Esophagus muscularis mucosa (tissue), 4 donors: ENCODE data around the gene CTNNA3.

Experiments
- CTCF ChIP-seq, 3 experiments: fragments of 200-600 bp in 2 of 3; fragments of 450-650 bp in 1 of 3; sonication (generic) in 2 of 3; IDR thresholded peaks; one replicate each; pipeline ENCODE4 v1.5.1; 2017 to 2019; ENCODE audit warnings: antibody characterized with exemption in 3 of 3, mild to moderate bottlenecking in 2 of 3, moderate library complexity in 1 of 3
- EP300 ChIP-seq: sonication (generic); formaldehyde crosslinking; IDR thresholded peaks from one replicate; pipeline ENCODE4 v1.6.1; 2017; ENCODE audit warnings: antibody characterized with exemption
- POLR2A ChIP-seq: fragments of 450-650 bp; IDR thresholded peaks from one replicate; pipeline ENCODE4 v1.6.1; 2017; ENCODE audit warnings: antibody characterized with exemption, moderate library complexity, mild to moderate bottlenecking, low read depth
- POLR2AphosphoS5 ChIP-seq, 2 donors: sonication (generic); formaldehyde crosslinking; IDR thresholded peaks; one replicate each; pipeline ENCODE4 v1.6.1; 2017; ENCODE audit warnings: antibody characterized with exemption in 2 of 2

DNA sequence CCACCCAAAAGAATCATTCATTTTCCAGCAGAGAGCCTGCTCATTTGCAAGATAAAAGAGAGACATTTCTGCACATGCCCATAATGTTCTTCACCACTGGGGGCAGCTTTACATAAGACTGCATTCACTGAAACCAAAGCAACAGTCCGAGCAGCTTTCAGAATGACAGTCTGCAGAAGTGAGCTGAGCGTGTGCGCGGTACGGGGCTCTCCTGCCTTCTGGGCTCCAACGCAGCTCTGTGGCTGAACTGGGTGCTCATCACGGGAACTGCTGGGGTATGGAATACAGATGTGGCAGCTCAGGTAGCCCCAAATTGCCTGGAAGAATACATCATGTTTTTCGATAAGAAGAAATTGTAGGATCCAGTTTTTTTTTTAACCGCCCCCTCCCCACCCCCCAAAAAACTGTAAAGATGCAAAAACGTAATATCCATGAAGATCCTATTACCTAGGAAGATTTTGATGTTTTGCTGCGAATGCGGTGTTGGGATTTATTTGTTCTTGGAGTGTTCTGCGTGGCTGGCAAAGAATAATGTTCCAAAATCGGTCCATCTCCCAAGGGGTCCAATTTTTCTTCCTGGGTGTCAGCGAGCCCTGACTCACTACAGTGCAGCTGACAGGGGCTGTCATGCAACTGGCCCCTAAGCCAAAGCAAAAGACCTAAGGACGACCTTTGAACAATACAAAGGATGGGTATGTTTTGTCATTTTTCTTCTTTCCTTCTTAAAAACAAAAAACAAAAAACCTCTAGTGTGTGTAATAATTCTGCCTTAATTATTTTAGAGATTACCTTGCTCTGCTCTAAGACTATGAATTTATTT is 769.9 kb downstream of the CTNNA3 start, which contains the start of gene LRRTM3:
- TF ChIP-seq EP300 (no peak), POLR2AphosphoS5 (IDR thresholded peaks at IDR 0.05) (no peak), CTCF (IDR thresholded peaks at IDR 0.05) (peak; percentile 48 to 68 (median 50)), POLR2A (no peak)
